Sciatic nerve (tissue), 2 donors: Measurements from ENCODE around the gene PDK1. TPM values are rescaled to one million over a fixed set of nuclear protein-coding genes. Genes with fewer than 3 reads are reported as not detected.
"Not testable (repeated sequence)": the region's sequence is repeated elsewhere in the genome, so short reads cannot be mapped to it uniquely, and the experiment has no call there.

Source experiments
- ATAC-seq: fragments of 200-7000 bp; cut with Tn5 transposase; one replicate; pipeline ENCODE4 v1.9.1; 2020; ENCODE audit warnings: mild to moderate bottlenecking, moderate library complexity
- DNase-seq: peaks from one replicate; pipeline ENCODE4 v3.0.0-alpha.2; 2020; ENCODE audit warnings: low spot score
- intact Hi-C: fragments of 100-400 bp; cut with DNase I; formaldehyde crosslinking; loops from one replicate; pipeline ENCODE4 v1.14.2; 2022
- total RNA-seq: library from RNA; stranded (reverse); fragmentation: NEBNext Ultra II Directional; extraction: Animal tissue kit (Norgen Biotek cat#: 25700); gene quantifications from one replicate; pipeline ENCODE4 v1.2.1, GENCODE V29; 2021
- donor health status: DM: no; HTN: no; CAD: no.
- donor health status: DM: no; HTN: no; CAD: no.

PDK1 gene
- total RNA-seq, 1 donor from 2014 or later = 18.9 TPM

DNA sequence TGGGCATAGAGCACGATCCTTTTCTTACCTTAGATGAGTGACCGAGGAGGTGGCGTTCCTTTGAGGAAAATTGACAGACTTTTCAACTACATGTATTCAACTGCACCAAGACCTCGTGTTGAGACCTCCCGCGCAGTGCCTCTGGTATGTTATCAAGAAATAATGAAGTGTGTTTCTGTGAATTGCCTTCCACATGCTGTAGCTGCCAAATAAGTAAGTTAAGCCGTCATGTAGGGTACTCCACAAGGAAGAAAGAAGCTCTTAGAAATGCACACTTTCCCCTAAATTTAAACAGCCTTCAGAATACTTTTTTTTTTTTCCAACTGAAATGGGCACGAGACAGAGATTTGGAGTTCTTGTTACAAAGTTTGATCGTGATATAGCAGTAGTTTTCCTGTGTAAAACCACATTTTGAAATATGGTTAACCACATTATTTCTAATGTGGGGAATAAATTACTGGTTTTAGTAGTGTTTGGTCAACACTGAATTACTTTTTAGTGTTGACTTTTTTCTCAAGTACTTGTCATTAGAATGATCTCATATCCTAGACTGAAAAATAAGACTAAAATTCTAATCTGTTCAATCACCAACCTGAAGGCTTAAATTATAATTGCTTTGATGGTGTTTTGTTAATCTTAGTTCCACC, 30.5 kb downstream of the PDK1 start:
- DNase-seq (no peak), ATAC-seq (no peak)
- intact Hi-C loops = no loop called here

GRCh38 chr2:172587231-172587630, 31.3 kb downstream of the PDK1 start:
- intact Hi-C loops, DNase-seq, ATAC-seq: not testable (repeated sequence)

DNA sequence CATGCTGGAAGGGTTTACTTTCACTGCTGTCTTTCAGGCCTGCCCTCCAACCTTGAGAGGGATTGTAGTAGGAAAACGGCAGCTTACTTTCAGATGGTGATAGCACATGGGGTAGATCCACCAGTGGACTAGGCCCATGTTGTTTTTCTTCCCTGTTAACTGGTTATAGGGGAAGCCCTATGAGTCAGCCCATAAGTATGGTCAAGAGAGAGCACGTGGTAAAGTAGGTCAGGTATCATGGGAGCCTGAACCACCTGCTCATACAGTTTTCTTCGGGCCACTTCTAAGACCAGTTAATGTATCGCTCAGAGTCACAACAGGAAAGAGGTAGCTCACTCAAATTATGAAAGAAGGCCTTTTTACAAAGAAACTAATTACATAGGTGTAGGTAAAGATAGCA, 33.0 kb downstream of the PDK1 start:
- intact Hi-C loops = no loop called here
- no peak for DNase-seq

DNA sequence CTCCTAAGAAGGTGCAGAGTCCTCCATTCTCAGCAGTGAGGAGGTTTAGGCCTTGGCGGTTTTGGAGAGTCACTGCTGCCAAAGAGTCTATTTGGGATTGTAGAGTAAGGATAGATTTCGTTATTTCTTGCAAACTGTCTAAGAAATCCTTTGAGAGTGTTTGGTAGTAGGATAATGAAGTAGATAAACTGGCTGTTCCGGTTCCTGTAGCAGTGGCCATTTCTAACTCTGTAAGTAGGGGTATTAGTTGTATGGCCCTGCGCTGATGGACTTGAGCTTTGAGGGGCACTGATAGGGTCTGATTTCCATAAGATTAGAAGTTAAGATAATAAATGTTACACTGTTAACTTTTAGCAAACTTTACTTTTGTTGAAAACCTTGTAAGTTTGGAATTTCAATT, 35.5 kb downstream of the PDK1 start:
- DNase-seq, intact Hi-C loops, ATAC-seq: not testable (repeated sequence)

More for the DNA sequence above, 33.0 kb downstream of the PDK1 start:
- ATAC-seq = no peak

GRCh38 chr2:172592190-172592589, 36.3 kb downstream of the PDK1 start:
- DNase-seq, intact Hi-C loops, ATAC-seq: not testable (repeated sequence)

DNA sequence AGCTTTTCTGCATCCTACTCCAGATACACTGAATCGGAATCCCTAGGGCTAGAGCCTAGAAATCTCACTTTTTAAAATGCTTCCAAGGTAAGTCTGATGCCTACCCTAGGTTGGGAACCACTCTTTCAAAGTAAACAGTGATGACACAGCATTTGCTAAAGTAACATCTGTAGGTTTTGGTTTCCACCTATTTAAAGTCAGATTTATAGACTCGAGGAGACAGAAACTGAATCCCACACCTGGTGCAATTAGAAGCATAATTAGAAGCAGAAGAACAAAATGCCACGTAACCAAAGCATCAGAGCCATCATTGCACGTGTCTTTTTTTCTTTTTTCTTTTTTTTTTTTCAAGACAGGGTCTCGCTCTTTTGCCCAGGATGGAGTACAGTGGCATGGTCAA, 40.9 kb downstream of the PDK1 start:
- DNase-seq (no peak), ATAC-seq (no peak)
- intact Hi-C loops = no loop called here

DNA sequence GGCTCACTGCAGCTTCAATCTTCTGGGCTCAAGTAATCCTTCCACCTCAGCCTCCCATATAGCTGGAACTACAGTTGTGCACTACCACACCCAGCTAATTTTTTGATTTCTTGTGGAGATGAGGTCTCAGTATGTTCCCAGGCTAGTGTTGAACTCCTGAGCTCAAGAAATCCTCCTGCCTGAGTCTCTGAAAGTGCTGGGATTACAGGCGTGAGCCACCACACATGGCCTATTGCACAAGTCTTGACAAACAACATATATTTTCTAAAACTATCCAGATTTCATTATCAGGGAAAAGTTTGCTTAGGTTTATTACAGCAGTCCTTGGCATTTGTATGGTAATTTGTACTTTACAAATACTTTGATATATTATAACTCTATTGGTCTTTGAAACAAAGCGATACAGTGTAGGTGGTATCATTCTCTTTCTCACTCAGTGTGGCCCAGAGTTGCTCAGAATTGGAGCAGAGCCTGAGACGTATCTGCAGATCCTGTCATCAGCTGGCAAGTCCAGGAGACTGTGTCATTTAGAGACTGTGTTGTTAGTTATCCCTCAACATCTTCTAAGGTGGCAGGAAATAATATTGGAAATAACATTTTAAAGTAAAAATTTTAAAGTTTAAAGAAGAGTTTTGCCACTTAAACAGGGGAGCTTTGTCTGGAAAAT, 41.4 kb downstream of the PDK1 start:
- intact Hi-C loops = no loop called here
- no peak for DNase-seq
- ATAC-seq = no peak

- no peak for DNase-seq
- intact Hi-C loops = no loop called here
- ATAC-seq = no peak
Observed at GRCh38 chr2:172599947-172600346, 44.1 kb downstream of the PDK1 start.

DNA sequence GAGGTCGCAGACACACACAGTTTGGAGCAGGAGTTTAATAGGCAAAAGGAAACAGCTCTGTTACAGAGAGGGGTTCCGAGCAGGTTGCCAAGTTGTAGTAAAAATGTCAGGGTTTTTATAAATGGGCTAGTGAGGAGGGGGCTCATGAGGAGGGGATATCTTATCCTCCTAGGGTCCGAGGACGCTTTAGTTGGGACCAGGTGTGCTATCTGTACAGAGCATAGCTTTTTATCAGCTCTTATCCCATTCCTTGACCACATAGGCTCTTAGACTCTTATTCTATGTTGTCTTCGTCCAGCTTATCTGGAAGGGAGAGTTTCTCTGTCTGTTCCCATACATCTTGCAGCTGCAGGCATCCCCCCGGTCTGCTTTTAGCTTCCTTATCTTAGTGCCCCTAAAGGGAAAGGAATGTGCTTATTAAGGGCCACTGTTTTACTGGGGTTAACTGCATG, 44.7 kb downstream of the PDK1 start:
- no peak for DNase-seq
- intact Hi-C loops = no loop called here
- no peak for ATAC-seq

- intact Hi-C loops = no loop called here
- DNase-seq (no peak), ATAC-seq (no peak)
Observed at GRCh38 chr2:172606285-172606684, 50.4 kb downstream of the PDK1 start.

DNA sequence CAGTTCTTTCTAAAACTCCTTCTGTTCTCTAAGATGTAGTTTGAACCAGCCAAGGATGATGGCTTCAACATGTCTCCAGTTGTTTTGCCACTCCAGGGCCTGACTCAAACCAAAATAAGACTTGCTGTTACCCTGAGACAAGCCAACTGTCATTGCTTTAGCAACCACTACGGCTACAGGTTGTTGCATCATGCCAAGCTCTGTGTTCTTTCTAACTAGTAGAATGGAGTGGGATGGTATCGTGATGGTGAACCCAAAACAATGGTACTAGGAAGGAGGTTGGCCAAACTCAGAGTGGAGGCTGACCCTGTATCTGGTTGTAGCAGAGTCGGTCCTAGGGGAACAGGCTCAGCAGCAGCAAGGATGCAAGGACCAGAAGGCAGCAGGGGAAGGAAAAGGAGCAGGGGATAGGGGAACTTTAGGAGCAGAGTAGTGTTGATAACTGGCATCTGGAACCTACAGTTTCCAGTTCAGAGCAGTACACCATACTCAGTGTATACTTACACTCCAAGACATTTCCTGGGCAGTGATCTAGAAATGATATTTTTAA, 51.6 kb downstream of the PDK1 start:
- intact Hi-C loops = no loop called here
- ATAC-seq (no peak), DNase-seq (no peak)

DNA sequence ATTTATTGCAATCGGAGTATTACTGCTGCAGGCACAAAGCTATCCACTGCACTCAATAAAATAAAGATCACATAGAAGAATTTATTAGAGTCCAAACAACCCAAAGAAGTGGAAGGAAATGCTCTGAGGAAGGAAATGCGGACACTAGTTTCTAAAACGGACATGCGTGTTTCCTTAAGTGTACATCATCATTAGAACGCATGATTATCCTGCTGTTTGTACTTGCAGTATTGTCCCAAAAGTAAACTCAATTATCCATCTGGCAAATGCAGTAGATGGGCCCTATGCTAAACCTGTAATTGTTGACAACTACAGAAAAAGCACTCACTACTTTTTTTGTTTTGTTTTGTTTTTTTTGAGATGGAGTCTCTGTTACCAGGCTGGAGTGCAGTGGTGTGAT, 53.6 kb downstream of the PDK1 start:
- intact Hi-C loops = no loop called here
- ATAC-seq (no peak), DNase-seq (no peak)

DNA sequence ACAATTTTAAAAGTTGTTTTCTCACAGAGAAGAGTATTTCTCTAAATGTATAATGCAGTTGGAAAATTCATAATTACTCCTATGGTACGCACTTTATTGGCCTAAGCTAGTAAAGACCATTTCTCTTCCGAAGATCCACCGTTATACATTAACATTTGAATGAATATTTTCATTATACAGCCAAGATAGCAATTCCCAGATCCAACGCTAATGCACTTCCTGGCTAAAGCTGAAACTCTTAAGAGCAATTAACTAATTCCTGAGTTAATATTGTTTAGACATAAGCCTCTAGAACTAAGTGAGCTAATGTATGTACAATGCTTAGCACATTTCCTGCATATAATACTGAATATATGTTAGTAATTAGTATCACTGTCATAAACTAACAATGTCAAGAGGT, 56.2 kb downstream of the PDK1 start:
- DNase-seq (no peak), ATAC-seq (no peak)
- intact Hi-C loops = no loop called here

- no peak for DNase-seq
- intact Hi-C loops = no loop called here
- no peak for ATAC-seq
Observed at GRCh38 chr2:172613040-172613439, 57.1 kb downstream of the PDK1 start.

DNA sequence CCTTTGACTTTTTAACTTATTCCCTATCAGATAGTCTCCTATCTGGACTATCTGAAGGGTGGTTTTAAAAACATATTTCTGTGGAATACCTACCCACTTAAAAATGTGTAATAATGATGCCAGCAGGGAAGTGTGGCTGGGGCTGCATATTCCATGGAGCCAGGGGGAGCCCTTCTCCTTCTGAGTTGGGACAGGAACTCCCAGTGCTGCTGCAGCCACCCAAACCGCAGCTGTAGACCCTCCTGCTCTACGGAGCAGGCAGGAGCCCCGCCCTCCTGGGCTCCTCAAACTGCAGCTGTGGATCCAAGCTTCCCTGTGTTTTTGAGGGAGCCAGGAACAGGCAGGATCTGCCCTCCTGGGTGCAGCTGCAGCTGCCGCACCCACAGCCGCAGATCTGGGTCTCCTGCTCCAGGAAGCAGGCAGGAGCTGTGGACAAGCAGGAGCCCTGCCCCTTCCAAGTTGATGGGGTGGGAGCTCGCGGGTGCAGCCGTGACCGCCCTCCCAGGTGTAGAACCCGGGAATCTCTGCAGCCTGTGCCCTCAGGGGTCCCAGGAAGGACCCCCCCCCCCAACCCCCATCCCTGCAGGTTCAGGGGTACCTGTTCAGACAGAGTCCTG, 57.8 kb downstream of the PDK1 start:
- DNase-seq (no peak), ATAC-seq (no peak)
- intact Hi-C loops = no loop called here

DNA sequence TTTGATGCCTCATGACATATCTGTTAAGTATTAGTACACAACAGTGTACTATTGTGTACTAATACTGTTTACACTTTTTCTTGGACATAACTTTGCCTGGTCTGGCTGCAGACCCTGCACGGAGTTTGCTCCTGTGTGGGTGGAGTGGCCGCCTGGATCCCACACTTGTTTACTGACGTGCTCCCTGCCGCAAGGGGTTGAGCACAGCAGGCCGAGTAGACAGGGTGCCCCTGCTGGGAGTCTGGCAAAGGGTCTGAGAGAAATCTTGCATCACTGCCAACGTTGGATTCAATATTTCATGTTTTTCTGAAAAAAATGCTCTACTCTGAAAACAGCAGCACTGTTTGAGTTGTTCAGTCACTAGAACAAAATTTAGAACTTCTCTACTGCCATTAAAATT, 59.0 kb downstream of the PDK1 start:
- DNase-seq = no peak
- no peak for ATAC-seq
- intact Hi-C loops = no loop called here

DNA sequence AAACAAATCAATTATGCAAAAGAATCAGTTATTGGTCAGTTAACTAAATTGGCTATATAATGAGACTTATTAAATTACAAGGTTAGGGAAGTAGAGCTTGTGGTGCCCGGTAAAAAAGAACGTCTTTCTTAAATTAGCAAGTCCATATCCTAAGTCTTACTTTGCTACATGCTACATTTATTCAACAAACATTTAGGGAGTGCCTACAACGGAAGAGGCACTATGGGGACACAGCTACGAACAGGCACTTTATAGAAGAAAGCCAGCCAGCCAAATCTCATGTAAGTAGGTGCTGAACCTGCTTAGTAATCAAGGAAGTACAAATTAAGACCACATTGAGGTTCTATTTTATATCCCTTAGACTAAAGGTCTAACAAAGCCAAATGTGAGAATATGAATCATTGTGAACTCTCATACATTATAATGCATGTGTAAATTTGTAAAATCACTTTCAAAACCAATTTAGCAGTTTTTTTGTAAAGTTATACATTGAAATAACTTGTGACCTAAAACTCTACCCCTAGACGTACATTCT, 59.9 kb downstream of the PDK1 start:
- intact Hi-C loops = no loop called here
- no peak for ATAC-seq
- no peak for DNase-seq

GRCh38 chr2:172617115-172617514, 61.2 kb downstream of the PDK1 start:
- intact Hi-C loops = no loop called here
- DNase-seq = no peak
- no peak for ATAC-seq

DNA sequence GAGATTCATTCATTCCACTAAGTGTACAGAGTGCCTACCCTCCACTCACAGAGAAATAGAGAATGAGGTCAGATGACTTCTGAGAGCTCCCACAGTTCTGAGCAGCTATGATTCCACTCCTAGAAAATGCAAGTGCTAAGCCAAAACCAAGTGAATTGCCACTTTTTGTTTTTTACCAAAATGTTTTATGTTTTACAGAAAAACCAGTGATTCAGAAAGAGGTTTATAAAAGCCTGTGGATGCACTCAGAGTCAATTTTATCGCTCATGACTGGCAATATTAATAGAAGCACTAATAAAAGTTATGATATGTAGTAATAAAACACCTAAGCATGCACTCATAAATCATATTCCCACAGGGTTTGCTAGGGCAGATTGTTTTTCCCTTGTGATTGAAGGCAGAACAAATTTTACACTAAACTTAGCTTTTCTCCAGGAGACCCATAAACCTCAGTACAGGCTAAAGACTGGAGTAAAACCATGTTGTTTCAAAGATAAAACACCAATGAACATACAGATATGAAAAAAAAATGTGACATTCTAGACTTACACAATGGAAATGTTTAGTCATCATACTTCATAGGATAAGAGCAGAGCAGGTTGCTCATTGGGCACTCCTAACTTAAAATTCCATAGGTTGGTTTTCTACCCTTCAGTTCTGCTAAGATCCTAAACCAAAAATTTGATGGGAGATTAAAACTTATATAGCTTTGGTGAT, 67.5 kb downstream of the PDK1 start:
- DNase-seq (no peak), ATAC-seq (peak; percentile 72)
- intact Hi-C loops = no loop called here
